Measurements from ENCODE around the gene C20orf204.

- TF ChIP-seq, protein P1, sequence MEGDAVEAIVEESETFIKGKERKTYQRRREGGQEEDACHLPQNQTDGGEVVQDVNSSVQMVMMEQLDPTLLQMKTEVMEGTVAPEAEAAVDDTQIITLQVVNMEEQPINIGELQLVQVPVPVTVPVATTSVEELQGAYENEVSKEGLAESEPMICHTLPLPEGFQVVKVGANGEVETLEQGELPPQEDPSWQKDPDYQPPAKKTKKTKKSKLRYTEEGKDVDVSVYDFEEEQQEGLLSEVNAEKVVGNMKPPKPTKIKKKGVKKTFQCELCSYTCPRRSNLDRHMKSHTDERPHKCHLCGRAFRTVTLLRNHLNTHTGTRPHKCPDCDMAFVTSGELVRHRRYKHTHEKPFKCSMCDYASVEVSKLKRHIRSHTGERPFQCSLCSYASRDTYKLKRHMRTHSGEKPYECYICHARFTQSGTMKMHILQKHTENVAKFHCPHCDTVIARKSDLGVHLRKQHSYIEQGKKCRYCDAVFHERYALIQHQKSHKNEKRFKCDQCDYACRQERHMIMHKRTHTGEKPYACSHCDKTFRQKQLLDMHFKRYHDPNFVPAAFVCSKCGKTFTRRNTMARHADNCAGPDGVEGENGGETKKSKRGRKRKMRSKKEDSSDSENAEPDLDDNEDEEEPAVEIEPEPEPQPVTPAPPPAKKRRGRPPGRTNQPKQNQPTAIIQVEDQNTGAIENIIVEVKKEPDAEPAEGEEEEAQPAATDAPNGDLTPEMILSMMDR (IDR thresholded peaks at IDR 0.05 in 2 of 3, conservative IDR thresholded peaks at IDR 0.05 in 1 of 3; ENCODE audit: control insufficient read depth in 2 of 3, extremely low read depth in 1 of 3, insufficient read depth in 1 of 3, low read depth in 3 of 3, low read length in 3 of 3) = no peak
- no peak for TF ChIP-seq DPF2 (IDR thresholded peaks at IDR 0.05)
These were observed 46.2 kb downstream of the C20orf204 start for GRCh38 chr20:64082126-64082731.

Data from GM12878 (cell line).